IMR-90 (cell line): ENCODE results near the gene EPB41L3. TPM values are rescaled to one million over a fixed set of nuclear protein-coding genes. Genes with fewer than 3 reads are reported as not detected.

Source experiments
- ATAC-seq: fragments of 200-7000 bp; cut with Tn5 transposase; 2 replicates; pipeline ENCODE4 v1.9.1; 2020; ENCODE audit warnings: low read depth, mild to moderate bottlenecking, moderate library complexity
- BruUV-seq: library from RNA; stranded (reverse); fragments of 400-500 nt; replicated peaks from 2 replicates; lab custom pipeline; 2021; lab: Mats Ljungman, UMichigan
- CTCF ChIA-PET: fragments of 300-600 bp; formaldehyde crosslinking; extraction: SDS; loops from one replicate; lab custom pipeline; 2021; ENCODE audit warnings: antibody characterized with exemption; lab: Yijun Ruan, JAX
- POLR2A ChIA-PET: fragments of 300-600 bp; sonication (Branson Sonifier 250); formaldehyde crosslinking; loops from one replicate; lab custom pipeline; 2022; ENCODE audit warnings: antibody characterized with exemption; ENCODE audit not compliant: unreplicated experiment; lab: Charles Lee
- DNase-seq: peaks from one replicate; pipeline ENCODE4 v3.0.0; 2013
- H2AFZ ChIP-seq: replicated peaks from 2 replicates; pipeline ENCODE3; 2013; ENCODE audit warnings: low read length, mild to moderate bottlenecking; ENCODE audit not compliant: poor library complexity
- H2AK5ac ChIP-seq: 2 replicates; pipeline ENCODE4 v1.6.1; 2013; ENCODE audit warnings: low read depth, low read length, inconsistent platforms
- H2AK9ac ChIP-seq: replicated peaks from 2 replicates; pipeline ENCODE3; 2013; ENCODE audit warnings: mild to moderate bottlenecking, low read depth, low read length, moderate library complexity; ENCODE audit not compliant: poor library complexity
- H2BK120ac ChIP-seq: 2 replicates; pipeline ENCODE4 v1.6.1; 2013; ENCODE audit warnings: low read depth, low read length, inconsistent platforms
- H2BK15ac ChIP-seq: 3 replicates; pipeline ENCODE4 v1.6.1; 2013; ENCODE audit warnings: low read depth, low read length, inconsistent platforms
- H2BK20ac ChIP-seq: 2 replicates; pipeline ENCODE4 v1.6.1; 2013; ENCODE audit warnings: low read depth, mild to moderate bottlenecking, inconsistent platforms, low read length, moderate library complexity
- H2BK5ac ChIP-seq: 2 replicates; pipeline ENCODE4 v1.6.1; 2013; ENCODE audit warnings: mild to moderate bottlenecking, low read depth, low read length, inconsistent platforms; ENCODE audit not compliant: poor library complexity, severe bottlenecking
- H3K14ac ChIP-seq: replicated peaks from 2 replicates; pipeline ENCODE4 v1.6.1; 2013; ENCODE audit warnings: low read depth, low read length, inconsistent platforms
- H3K18ac ChIP-seq: 2 replicates; pipeline ENCODE4 v1.6.1; 2013; ENCODE audit warnings: low read depth, low read length, control low read depth
- H3K23ac ChIP-seq: 2 replicates; pipeline ENCODE4 v1.6.1; 2013; ENCODE audit warnings: low read depth, low read length, inconsistent platforms
- H3K27ac ChIP-seq: 2 replicates; pipeline ENCODE4 v1.5.1; 2013; ENCODE audit warnings: mild to moderate bottlenecking, control low read depth, low read length; ENCODE audit not compliant: insufficient read depth
- H3K27me3 ChIP-seq: 2 replicates; pipeline ENCODE4 v1.6.1; 2013; ENCODE audit warnings: low read length; ENCODE audit not compliant: control insufficient read depth, insufficient read depth
- H3K36me3 ChIP-seq: 2 replicates; pipeline ENCODE4 v1.6.1; 2013; ENCODE audit warnings: low read length, mixed read lengths; ENCODE audit not compliant: control insufficient read depth, insufficient read depth
- H3K4ac ChIP-seq: 2 replicates; pipeline ENCODE4 v1.6.1; 2013; ENCODE audit warnings: low read depth, low read length, inconsistent platforms
- H3K4me1 ChIP-seq: 2 replicates; pipeline ENCODE4 v1.6.1; 2013; ENCODE audit warnings: low read length, mixed read lengths; ENCODE audit not compliant: control insufficient read depth, insufficient read depth
- H3K4me2 ChIP-seq: 2 replicates; pipeline ENCODE4 v1.6.1; 2013; ENCODE audit warnings: low read depth, mild to moderate bottlenecking, control low read depth, low read length, moderate library complexity
- H3K4me3 ChIP-seq: 2 replicates; pipeline ENCODE4 v1.5.1; 2013; ENCODE audit warnings: low read depth, mild to moderate bottlenecking, control low read depth, low read length, moderate library complexity; ENCODE audit not compliant: insufficient read depth
- H3K56ac ChIP-seq: 2 replicates; pipeline ENCODE4 v1.6.1; 2013; ENCODE audit warnings: low read length, inconsistent platforms; ENCODE audit not compliant: insufficient read depth; ENCODE audit errors: extremely low read depth
- H3K79me1 ChIP-seq, 2 experiments: 2 replicates each; pipeline ENCODE4 v1.6.1; 2013; ENCODE audit warnings: low read length in 2 of 2, inconsistent platforms in 1 of 2, low read depth in 1 of 2
- H3K9ac ChIP-seq: 2 replicates; pipeline ENCODE4 v1.6.1; 2013; ENCODE audit warnings: low read depth, low read length, control low read depth
- H3K9me1 ChIP-seq: 2 replicates; pipeline ENCODE4 v1.6.1; 2013; ENCODE audit warnings: low read length, inconsistent platforms; ENCODE audit not compliant: insufficient read depth
- H3K9me3 ChIP-seq: 2 replicates; pipeline ENCODE4 v1.6.1; 2013; ENCODE audit warnings: low read length; ENCODE audit not compliant: control insufficient read depth, insufficient read depth
- H4K20me1 ChIP-seq: 2 replicates; pipeline ENCODE4 v1.6.1; 2013; ENCODE audit warnings: low read length, inconsistent platforms; ENCODE audit not compliant: insufficient read depth
- H4K5ac ChIP-seq: 2 replicates; pipeline ENCODE4 v1.6.1; 2013; ENCODE audit warnings: mild to moderate bottlenecking, low read depth, low read length, control low read depth
- H4K8ac ChIP-seq, 2 experiments: 2 replicates each; pipeline ENCODE4 v1.6.1; 2013; ENCODE audit warnings: low read depth in 2 of 2, low read length in 2 of 2, control low read depth in 1 of 2, inconsistent platforms in 1 of 2
- H4K91ac ChIP-seq: 2 replicates; pipeline ENCODE4 v1.6.1; 2013; ENCODE audit warnings: low read depth, low read length, inconsistent platforms; ENCODE audit not compliant: insufficient read depth
- CEBPB ChIP-seq: IDR thresholded peaks from 2 replicates; pipeline ENCODE4 v1.6.1; 2012; ENCODE audit warnings: low read depth, low read length, improper control_type of control experiment
- MAFK ChIP-seq: IDR thresholded peaks from 2 replicates; pipeline ENCODE4 v1.6.1; 2012; ENCODE audit warnings: low read depth, low read length, improper control_type of control experiment
- MAZ ChIP-seq: IDR thresholded peaks from 2 replicates; pipeline ENCODE4 v1.6.1; 2012; ENCODE audit warnings: low read depth, mild to moderate bottlenecking, low read length, improper control_type of control experiment, moderate library complexity, borderline replicate concordance
- RFX5 ChIP-seq: IDR thresholded peaks from 2 replicates; pipeline ENCODE4 v1.8.0; 2012; ENCODE audit warnings: low read depth, mild to moderate bottlenecking, low read length, moderate library complexity
- WGBS, 2 experiments: methylation state at CpG; one replicate each; pipeline versions ENCODE4 v1.1.5 to v1.1.7; 2013; ENCODE audit warnings: missing lambda C conversion rate in 2 of 2; ENCODE audit not compliant: insufficient read length in 1 of 2; ENCODE audit errors: extremely low coverage in 2 of 2; 5-methylcytosine and 5-hydroxymethylcytosine counted together
- dilution Hi-C: fragments of 300-500 bp; cut with HindIII; formaldehyde crosslinking; loops from one replicate; pipeline ENCODE4 v1.14.3; 2018; ENCODE audit warnings: low sequenced_read_pairs; ENCODE audit not compliant: unreplicated experiment
- in situ Hi-C: fragments of 300-500 bp; cut with MboI; formaldehyde crosslinking; loops from 3 replicates; pipeline ENCODE4 v1.14.3; 2019; ENCODE audit warnings: low sequenced_read_pairs, inconsistent platforms, mixed read lengths
- intact Hi-C: fragments of 100-400 bp; cut with micrococcal nuclease; formaldehyde crosslinking; loops from 2 replicates; pipeline ENCODE4 v1.10.0; 2022
- polyA plus RNA-seq, 3 experiments: library from polyadenylated mRNA; depleted of rRNA; stranded (reverse); fragments of >200 nt; gene quantifications; 2 replicates each; pipeline ENCODE4 v1.2.3, GENCODE V29; 2012; ENCODE audit warnings: low replicate concordance in 1 of 3
- total RNA-seq: library from RNA; depleted of rRNA; stranded (reverse); fragments of >200 nt; gene quantifications from 2 replicates; pipeline ENCODE4 v1.2.3, GENCODE V29; 2012
- TF ChIP-seq, protein P1 (sequence below): conservative IDR thresholded peaks from 2 replicates; pipeline ENCODE4 v1.5.1; 2012; ENCODE audit warnings: mild to moderate bottlenecking, low read depth, low read length, improper control_type of control experiment

The EPB41L3 gene
- total and polyA plus RNA-seq, 2 of the 4 experiments (the other 2 are of a cell fraction): 36.6 to 70.3 TPM

DNA sequence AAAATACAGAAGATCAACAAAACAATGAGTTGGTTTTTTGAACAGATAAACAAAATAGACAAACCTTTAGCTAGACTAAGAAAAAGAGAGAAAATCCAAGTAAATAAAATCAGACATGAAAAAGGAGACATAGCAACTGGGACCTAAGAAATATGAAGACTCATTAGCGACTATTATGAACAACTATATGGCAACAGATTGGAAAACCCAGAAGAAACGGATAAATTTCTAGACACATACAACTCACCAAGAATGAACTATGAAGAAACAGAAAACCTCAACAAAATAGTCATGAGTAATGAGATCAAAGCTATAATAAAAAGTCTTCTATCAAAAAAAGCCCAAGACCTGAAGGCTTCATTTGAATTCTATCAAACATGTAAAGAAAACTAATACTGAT, 59.3 kb downstream of the EPB41L3 start:
- WGBS, 2 experiments: no CpG with 5 or more reads among the region's 2 CpGs
- no TSS peak for BruUV-seq
- Histone ChIP-seq H4K91ac (no peak overlapping the region), H3K14ac (no peak overlapping the region), H2AK9ac (no peak overlapping the region), H2BK20ac (no peak overlapping the region), H4K8ac (no peak overlapping the region), H3K4me3 (no peak overlapping the region), H3K18ac (no peak overlapping the region), H3K4me2 (no peak overlapping the region), H3K9me3 (no peaks in the 10 kb centered on the region; the same call in 1 of the 2 replicates), H3K9ac (no peak overlapping the region), H2BK120ac (no peak overlapping the region), H4K5ac (no peak overlapping the region), H3K9me1 (no peaks in the 10 kb centered on the region), H2BK5ac (no peak overlapping the region), H2AK5ac (no peak overlapping the region), H3K4ac (no peak overlapping the region), H3K27ac (no peak overlapping the region), H3K79me1 (peaks cover 0 to 13% of the 10 kb centered on the region in 2 experiments; a peak in 3 of 4 replicates), H3K27me3 (no peaks in the 10 kb centered on the region), H3K4me1 (no peaks in the 10 kb centered on the region), H2AFZ (no peak overlapping the region), H2BK15ac (no peak overlapping the region), H3K36me3 (no peaks in the 10 kb centered on the region), H3K23ac (no peak overlapping the region), H3K56ac (no peak overlapping the region), H4K20me1 (peaks cover 3% of the 10 kb centered on the region; the same call in 1 of the 2 replicates)
- in situ Hi-C loops (no loop called here), dilution Hi-C loops (no loop called here), intact Hi-C loops (no loop called here)
- ChIA-PET POLR2A (no interaction called here), CTCF (no interaction called here)
- ATAC-seq (no peak), DNase-seq (no peak)
- TF ChIP-seq MAFK: no peak
- TF ChIP-seq, protein P1, sequence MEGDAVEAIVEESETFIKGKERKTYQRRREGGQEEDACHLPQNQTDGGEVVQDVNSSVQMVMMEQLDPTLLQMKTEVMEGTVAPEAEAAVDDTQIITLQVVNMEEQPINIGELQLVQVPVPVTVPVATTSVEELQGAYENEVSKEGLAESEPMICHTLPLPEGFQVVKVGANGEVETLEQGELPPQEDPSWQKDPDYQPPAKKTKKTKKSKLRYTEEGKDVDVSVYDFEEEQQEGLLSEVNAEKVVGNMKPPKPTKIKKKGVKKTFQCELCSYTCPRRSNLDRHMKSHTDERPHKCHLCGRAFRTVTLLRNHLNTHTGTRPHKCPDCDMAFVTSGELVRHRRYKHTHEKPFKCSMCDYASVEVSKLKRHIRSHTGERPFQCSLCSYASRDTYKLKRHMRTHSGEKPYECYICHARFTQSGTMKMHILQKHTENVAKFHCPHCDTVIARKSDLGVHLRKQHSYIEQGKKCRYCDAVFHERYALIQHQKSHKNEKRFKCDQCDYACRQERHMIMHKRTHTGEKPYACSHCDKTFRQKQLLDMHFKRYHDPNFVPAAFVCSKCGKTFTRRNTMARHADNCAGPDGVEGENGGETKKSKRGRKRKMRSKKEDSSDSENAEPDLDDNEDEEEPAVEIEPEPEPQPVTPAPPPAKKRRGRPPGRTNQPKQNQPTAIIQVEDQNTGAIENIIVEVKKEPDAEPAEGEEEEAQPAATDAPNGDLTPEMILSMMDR: no peak
- TF ChIP-seq RFX5: no peak
- no peak for TF ChIP-seq MAZ
- no peak for TF ChIP-seq CEBPB
